DMS53 treated with DMSO at 0.1 percent for 48 hours (cell line): ENCODE measurements around the gene CALM1.
A peak's percentile ranks its signal among the peaks of the same experiment; 100 is the strongest.

ENCODE experiments used
- DNase-seq: peaks from one replicate; lab custom pipeline; 2025; ENCODE audit not compliant: unreplicated experiment; lab: John Stamatoyannopoulos, UW

The CALM1 gene

DNA sequence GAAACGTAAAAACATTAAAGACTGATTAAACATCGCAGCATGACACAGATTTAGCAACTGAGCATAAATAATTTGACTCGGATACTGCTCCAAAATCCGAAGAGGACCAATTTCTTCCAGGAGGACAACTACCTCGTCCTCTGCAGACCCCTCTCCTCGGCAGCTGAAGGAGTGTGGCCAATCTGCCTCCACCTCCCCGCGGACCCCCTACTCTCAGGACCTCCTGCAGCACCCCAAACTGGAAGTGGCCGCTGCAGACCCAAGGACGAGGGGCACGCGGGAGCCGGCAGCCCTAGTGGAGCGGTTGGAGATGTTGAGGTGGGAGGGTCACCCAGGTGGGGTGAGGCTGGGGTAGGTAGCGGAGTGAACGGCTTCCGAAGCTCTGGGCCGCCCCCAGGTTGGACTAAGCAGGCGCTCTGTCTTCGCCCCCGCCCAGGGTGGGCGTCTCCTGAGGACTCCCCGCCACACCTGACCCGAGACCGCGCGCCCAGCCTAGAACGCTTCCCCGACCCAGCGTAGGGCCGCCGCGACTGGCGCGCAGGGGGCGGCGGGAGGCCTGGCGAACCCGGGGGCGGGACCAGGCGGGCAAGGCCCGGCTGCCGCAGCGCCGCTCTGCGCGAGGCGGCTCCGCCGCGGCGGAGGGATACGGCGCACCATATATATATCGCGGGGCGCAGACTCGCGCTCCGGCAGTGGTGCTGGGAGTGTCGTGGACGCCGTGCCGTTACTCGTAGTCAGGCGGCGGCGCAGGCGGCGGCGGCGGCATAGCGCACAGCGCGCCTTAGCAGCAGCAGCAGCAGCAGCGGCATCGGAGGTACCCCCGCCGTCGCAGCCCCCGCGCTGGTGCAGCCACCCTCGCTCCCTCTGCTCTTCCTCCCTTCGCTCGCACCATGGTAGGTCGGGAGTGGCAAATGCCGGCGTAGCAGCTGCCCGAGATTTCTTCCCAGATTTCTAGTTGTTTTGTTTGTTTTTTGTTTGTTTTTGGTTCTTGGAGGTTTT is at the start of gene CALM1:
TSS of gene CALM1 (plus strand) at position 689 of the 999 bp plus-strand sequence. CDS start at position 891, 202 bp downstream.
- DNase-seq: peak; percentile 66

DNA sequence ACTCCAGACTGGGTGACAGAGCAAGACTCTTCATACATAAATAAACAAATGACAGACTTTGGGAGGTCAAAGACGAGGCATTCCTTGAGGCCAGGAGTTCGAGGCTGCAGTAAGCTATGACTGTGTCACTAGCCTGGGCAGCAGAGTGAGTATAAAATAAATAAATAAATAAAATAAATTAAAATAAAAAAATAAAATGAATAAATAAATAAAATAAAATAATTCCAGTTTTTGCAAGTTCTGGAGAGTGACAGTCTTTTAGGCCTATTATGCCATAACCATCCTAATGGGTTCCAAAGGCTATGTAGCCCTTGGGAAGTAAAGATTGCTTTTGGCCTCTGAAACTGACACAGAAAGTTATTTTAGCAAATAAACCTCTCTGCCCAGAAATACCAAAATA is 48.6 kb upstream of the CALM1 start:
- no peak for DNase-seq

DNA sequence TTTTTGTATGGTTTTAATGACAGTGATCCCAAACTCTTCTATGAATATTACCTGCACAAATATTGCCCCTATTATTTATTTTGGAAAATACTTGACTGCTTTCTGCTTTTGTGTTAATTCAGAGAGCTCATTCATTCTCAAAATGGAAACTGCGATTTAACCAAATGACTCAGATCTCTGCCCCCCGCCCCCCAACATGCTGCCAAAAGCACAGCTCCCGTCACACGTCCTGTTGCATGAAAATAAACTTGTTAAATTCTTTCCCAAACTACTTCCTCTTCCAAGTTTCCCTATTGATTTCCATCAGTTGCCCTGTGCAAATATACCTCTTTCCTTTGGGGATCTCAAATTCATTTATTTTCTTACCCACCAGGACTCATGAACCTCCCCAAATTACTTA is 47.1 kb upstream of the CALM1 start:
- DNase-seq: no peak

DNA sequence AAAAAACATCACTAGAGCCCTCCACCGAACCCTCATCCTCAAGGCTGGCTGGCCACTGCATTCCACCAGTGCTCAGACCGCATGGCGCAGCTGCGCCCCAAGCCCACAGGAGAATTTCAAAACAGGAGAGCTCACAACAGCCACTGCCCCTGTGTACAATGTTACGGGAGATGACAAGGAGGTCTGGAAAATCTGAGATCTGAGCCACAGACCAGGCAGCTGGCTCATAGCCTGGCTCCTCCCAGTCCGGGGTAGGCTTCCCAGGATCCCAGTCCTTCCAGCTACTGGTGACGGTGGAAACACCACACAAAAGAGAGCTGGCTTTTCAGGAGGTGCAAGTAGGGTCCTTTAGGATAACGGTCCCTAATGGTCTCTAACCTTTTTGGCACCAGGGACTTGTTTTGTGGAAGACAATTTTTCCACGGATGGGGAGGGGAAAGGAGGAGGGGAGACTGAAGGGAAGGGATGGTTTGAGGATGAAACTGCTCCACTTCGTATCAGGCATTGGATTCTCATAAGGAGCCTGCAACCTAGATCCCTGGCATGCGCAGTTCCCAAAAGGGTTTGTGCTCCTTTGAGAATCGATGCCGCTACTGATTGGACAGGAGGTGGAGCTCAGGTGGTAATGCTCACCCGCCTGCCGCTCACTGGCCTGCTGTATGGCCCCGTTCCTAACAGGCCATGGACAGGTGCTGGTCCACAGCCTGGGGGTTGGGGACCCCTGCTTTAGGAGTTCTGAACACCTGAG is 42.1 kb upstream of the CALM1 start:
- DNase-seq: no peak

DNA sequence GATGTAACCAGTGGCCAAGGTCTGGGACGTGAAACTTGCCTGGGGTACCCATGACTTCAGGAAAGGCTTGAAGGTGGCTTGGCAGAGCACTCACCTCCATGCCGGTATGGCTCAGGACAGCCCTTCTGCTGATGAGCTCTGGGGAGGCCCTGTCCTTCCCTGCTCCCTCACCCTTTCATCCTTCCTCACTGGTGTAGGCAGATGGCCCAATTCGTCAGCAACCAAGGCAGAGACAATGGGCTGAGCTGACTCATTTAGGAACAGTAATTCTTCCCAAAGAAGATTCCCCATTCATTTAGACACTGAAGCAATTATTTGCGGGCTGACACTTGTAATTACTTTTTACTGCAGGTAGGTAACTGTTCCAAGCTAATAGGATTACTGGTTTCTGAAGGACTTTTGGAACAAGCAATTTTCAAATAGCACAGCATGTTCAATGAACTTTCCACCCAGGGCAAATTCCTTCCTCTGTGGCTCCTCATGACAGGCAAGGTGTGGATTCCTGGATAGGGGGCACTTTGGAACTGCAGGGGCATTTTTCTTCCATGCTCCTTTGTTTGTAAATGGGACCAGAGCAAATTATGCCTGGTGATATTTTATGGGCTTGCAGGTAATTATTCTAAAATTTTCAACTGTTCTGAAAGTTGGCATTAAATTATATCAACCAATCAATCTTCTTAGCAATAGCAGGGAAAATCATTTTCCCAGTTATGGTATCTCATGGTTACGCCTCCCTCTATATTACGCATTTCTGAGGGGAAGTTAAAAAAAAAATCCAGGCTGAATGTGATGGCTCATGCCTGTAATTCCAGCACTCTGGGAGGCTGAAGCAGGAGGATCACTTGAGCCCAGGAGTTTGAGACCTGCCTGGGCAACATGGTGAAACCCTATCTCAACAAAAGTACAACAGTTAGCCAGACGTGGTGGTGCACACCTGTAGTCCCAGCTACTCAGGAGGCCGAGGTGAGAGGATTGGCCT is 41.0 kb upstream of the CALM1 start:
- DNase-seq: no peak

DNA sequence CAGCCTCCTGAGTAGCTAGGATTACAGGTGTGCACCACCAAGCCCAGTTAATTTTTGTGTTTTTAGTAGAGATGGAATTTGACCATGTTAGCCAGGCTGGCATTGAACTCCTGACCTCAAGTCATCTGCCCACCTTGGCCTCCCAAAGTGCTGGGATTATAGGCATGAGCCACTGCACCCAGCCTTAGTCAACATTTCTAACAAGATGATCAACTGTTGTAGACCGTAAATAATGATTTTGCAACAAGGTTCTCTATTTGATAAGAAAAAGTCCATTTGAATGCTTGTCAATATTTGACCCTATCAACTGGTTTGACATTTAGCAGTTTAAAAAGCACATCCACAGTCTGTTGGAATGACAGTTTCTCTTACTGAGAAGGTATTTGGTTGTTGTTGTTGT is 39.9 kb upstream of the CALM1 start:
- DNase-seq: no peak

DNA sequence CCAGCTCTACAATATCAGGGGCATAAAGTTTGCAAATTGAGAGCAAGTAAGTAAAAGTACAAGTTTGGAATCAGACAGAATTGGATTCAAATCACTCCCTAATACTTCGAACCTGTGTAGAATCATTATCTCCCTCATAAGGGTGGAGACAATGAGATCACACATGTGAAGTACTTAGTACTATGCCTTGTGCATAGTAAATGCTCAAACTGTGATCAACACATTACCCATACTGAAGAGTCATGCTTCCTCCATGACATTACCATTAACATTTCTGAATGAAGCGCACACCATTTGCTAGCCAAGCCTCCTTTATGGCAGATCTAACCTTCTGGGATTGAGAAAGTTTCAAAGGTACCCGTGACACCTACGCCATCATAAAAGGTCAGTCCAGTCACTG is 38.5 kb upstream of the CALM1 start:
- no peak for DNase-seq

DNA sequence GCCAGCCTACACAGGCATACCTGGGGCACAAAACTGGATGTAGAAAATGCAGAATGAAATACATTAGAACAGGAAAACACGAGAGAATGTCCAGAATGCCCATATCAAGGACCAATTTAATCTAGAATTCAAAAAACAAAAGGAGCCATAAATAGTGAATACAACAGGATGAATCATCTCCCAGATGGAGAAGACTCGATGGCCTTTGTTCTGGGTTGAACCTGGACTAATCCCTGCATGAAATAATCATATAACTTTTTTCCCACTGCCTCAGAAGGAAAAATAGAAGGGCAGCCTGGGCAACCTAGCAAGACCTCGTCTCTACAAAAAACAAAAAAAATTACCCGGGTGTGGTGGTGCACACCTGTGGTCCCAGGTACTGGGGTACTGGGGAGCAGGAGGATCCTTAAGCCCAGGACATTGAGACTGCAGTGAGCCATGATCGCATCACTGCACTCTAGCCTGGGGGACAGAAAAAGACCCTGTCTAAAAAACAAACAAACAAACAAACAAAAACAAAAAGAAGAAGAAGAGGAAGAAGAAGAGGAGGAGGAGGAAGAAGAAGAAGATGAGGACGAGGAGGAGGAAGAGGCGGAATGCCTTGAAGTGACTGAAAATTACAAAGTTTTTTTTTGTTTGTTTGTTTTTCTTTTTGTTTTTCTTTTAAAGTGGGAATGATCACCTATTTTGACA is 34.8 kb upstream of the CALM1 start:
- DNase-seq: no peak

DNA sequence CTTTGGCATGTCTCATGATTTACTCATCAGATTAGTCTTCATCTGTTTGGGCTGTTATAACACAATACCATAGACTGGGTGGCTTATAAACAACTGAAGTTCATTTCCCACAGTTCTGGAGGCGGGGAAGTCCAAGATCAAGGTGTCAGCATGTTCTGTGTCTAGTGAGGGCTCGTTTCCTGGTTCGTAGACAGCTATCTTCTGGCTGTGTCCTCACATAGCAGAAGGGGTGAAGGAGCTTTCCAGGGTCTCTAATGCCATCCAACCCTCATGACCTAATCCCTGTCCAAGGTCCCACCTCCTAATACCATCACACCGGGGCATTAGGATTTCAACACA is 34.3 kb upstream of the CALM1 start:
- no peak for DNase-seq

DNA sequence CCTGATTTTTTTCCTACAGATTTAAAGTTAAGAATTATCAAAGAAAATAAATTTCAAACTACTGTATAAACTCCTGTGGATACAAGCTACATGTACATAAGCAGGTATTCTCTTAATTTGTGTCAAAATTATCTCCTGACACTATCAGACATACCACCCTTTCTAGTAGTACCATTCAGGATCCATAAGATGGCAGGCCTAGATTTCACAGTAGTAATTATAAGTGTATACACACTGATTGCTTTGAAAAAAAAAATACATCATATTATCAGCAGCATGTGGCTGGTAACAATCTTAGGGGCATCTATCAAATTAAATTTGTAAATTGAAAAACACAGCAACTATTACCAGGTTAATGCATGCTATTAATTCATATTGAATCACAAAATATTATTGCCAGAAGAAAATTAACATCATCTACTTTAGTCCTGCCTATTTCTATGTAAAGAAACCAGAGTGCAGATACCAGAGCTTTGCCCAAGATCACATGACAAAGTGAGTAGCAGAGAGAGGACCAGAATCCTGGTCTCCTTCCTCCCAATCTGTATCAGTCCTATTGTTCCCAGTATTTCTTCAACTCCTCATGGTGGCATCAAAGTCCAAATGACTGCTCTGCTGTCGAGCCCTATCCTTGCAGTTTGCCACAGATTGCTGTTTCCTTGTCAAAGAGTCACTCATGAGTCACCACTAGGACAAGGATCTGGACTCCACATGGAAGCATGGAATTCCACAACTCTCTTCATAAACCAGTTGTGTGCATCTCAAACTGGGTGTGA is 27.7 kb upstream of the CALM1 start:
- DNase-seq: no peak

DNA sequence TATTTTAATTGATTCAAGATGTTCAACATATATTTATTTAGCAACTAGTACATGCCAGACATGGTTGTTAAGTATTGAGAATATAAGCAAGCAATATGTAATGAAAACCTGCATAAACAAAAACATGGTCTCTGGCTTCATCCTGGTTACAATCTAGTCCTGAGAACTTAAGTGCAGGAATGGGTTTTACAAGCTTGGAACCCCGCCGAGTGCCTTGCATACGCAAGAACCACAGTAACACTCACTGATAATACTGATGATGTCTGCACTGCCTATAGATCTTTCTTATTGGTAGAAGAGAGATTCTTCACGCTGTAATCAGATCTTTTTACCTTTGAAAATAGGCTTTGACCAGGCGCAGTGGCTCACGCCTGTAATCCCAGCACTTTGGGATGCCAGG is 22.9 kb upstream of the CALM1 start:
- no peak for DNase-seq

DNA sequence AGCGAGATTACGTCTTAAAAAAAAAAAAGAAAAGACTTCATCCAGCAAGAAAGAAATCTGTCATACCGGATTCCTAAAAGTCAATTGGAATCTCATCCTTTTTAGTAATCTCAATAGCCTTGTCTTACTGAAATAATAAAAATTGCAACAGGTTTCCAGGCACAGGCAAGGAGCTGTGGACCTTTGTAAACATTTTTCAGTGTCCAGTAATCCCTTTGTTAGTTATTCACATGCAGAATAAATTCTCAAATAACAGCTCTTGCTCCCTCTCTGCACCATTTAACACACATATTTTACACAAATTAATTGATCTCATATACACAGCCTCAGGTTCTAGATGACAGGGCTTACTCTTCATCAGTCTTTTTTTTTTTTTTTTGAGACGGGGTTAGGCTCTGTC is 22.0 kb upstream of the CALM1 start:
- no peak for DNase-seq

DNA sequence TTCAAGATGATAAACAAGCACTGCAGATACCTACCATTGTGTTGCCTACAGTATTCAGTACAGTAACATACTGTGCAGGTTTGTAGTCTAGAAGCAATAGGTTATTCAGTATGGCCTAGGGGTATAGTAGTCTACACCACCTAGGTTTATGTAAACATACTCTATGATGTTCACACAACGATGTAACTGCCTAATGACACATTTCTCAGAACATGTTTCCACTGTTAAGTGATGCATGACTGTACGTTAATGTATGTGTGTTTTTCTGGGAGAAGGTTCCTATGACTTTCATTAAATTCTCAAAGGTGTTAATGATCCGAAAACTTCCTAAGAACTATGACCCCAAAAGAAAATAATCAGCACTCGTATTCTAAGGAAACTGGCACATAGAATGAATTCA is 20.9 kb upstream of the CALM1 start:
- DNase-seq: no peak

DNA sequence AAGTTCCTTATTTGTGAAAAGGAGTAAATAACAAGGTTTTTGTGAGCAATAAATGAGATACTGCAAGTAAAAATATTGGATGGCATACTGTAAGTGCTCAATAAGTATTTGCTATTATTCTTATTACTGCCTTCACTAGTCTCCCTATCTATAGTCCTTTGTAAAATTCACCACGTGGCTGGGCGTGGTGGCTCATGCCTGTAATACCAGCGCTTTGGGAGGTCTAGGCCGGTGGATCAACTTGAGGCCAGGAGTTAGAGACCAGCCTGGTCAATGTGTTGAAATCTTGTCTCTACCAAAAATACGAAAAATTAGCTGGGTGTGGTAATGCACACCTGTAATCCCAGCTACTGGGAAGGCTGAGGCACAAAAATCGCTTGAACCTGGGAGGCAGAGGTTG is 18.6 kb upstream of the CALM1 start:
- no peak for DNase-seq

DNA sequence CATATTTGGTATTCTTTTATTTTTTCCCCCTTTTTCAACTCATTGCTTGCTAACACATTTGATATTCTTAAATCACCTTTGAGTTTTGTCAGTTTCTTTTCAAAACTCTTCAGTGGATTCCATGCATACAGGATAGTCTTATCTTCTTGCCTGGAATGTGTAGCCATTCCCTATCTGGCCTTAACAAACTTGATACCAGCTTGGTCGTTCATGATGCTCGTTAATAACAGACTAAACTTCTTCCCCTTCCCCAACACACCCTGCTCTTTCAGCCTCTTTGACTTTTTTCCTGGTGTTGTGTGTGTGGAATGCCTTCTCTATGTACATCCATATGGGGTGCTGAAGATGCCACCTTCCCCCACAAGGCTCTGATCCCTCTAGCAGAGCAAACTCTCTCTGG is 17.7 kb upstream of the CALM1 start:
- no peak for DNase-seq

DNA sequence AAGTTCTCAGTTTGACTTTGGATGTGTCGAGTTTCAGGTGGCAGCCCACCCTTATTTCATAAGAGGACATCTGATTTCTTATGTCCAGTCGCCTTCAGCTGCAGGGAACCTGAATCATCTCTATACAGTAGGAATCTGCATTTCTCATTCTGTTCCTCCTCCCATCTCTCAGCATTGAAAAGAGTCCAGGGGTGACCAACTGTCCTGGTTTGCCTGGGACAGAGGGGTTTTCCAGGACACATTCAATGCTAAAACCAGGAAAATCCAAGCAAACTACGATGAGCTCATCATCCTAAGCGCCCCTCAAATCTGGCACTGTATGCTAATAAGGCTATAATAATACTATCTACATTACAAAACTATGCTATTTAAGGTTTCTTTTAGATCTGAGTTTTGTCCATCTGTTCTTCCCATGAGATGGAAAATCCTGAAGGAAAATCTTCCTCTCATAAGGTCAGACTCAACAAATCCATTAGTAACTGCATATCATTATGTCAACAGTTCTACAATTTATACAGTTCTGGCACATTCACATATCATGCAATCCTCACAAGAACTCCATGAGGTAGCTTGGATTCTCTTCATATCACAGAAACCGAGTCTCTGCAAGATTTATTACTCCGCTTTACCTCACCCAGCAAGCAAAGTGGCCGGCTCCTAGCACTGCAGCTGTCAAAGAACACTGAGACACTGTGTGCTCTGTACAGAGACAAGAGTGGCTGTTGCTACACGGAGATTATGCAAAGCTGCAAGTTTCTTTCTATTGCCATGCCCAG is 15.6 kb upstream of the CALM1 start:
- no peak for DNase-seq

DNA sequence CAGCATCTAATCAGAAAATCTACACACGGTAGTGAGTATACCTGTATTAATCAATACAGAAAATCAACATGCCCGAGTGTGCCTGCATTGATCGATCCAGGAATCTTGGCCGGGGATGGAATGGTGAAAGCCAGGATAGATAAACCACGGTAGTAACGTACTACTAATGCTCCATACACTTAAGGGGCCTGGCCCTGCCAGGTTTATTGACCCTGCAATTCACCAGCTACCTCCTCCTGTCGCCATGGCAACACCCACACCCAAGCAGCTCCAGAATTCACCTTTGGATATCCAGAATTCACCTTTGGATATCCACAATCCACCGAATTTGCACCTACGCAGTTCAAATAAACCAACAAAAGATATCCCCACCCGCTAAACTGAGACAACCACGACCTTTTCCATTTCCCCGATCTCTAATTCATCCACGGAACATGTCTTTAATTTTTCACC is 14.8 kb upstream of the CALM1 start:
- peak; percentile 49 for DNase-seq

DNA sequence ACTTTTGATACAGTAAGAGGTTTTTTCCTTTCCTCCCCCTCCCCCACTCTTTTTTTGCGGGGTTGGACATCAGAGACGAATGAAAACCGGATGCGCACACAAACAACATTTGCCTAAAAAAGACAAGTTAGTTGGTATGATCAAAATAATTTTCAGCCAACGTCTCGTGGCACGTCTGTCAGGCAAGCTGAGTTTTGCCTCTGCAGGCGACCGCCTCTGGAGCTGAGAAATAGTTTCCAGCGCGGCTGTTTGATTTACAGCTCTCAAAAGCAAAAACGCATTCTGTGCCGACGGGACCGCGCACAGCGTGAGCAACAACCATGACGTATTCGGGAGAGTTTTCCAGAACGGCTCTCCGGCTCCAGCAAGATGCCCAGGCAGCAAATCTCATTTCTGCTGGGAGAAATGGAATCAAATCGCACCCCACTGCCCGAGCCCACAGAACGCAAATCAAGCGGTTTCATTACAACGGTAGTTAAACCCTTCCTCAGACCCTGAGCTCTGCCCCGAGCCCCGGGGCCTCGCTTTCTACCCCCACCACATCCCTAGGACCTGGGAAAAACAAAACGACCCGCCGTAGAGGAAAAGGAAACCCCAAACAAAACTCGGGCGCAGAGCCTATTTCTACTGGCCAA is 14.2 kb upstream of the CALM1 start:
- DNase-seq: no peak
